SH-SY5Y (cell line): ENCODE data around the gene CTDP1.

Source experiments
- GATA2 ChIP-seq: IDR thresholded peaks from 2 replicates; pipeline ENCODE4 v1.6.1; 2011; ENCODE audit warnings: mild to moderate bottlenecking, low read depth, low read length
- GATA3 ChIP-seq: IDR thresholded peaks from 2 replicates; pipeline ENCODE4 v1.6.1; 2011; ENCODE audit warnings: low read depth, mild to moderate bottlenecking, low read length, moderate library complexity

DNA sequence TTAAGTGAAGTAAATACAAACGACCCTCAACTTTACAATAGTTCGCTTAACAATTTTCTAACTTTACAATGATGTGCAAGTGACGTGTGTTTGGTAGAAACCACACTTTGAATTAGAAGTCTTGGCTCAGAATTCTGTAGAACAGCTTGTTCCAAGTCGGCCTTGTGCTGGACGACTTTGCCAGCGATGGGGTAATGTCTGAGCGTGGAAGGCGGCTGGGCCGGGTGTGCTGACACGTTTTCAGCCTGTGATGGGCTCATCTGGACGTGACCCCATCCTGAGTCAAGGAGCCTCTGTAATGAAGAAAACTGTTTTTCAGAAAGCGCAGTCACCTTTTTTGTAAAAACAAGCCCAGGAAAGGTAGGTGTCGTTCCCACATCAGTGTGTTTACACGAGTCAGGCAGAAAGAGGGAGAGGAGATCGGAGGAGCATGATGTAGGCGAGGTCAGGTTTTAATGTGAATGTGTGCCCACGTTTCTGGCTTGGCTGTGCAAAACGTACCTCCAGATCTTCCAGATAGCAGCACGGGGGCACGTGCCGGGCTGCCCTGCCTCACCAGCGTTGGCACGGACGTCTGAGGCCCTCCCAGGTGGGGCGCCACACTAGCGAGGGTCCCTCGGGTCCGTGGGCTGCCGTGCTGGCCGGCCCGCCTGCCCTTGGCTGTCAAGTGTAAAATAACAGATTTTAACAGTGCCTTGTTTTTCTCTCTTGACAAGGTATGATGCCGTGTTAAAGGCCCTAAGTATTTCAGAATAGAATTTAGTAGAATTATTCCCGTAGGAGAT, 54.6 kb downstream of the CTDP1 start:
- no peak for TF ChIP-seq GATA2
- no peak for TF ChIP-seq GATA3
